Neural cell (in vitro differentiated cells): Measurements from ENCODE around the gene CTBP2.

Experiments
- CTCF ChIP-seq: fragments of 450-650 bp; IDR thresholded peaks from 2 replicates; pipeline ENCODE4 v1.5.1; 2014; ENCODE audit warnings: antibody characterized with exemption, mild to moderate bottlenecking, moderate library complexity; ENCODE audit not compliant: poor library complexity, severe bottlenecking
- EP300 ChIP-seq: fragments of 450-650 bp; conservative IDR thresholded peaks from 2 replicates; pipeline ENCODE4 v1.6.1; 2014; ENCODE audit warnings: antibody characterized with exemption, mild to moderate bottlenecking, moderate library complexity; ENCODE audit not compliant: poor library complexity, severe bottlenecking
- EZH2 ChIP-seq: fragments of 200-600, 300-800 bp; shearing (Covaris generic), sonication (generic); IDR thresholded peaks from 2 replicates; pipeline ENCODE4 v1.6.1; 2014; ENCODE audit warnings: antibody characterized with exemption, low read length, borderline replicate concordance, mild to moderate bottlenecking; ENCODE audit not compliant: insufficient read depth, poor library complexity, severe bottlenecking
- MXI1 ChIP-seq: fragments of 450-650 bp; conservative IDR thresholded peaks from 2 replicates; pipeline ENCODE4 v1.6.1; 2014; ENCODE audit warnings: antibody characterized with exemption, mild to moderate bottlenecking; ENCODE audit not compliant: poor library complexity, severe bottlenecking
- POLR2AphosphoS5 ChIP-seq: IDR thresholded peaks from 2 replicates; pipeline ENCODE4 v1.6.1; 2012
- RAD21 ChIP-seq: fragments of 450-650 bp; conservative IDR thresholded peaks from 2 replicates; pipeline ENCODE4 v1.6.1; 2014; ENCODE audit warnings: antibody characterized with exemption, mild to moderate bottlenecking, moderate library complexity
- REST ChIP-seq: IDR thresholded peaks from 2 replicates; pipeline ENCODE4 v1.6.1; 2012; ENCODE audit warnings: borderline replicate concordance
- TAF1 ChIP-seq: IDR thresholded peaks from 2 replicates; pipeline ENCODE4 v1.6.1; 2012; ENCODE audit warnings: low read depth

- TF ChIP-seq POLR2AphosphoS5 = no peak
- TF ChIP-seq CTCF = no peak
- no peak for TF ChIP-seq EZH2
- no peak for TF ChIP-seq RAD21
- no peak for TF ChIP-seq TAF1
- no peak for TF ChIP-seq REST
- no peak for TF ChIP-seq EP300
- no peak for TF ChIP-seq MXI1
These were observed 108.2 kb downstream of the CTBP2 start for GRCh38 chr10:125052146-125052545.
